ENCODE results near the gene ERC1.
"Not testable (repeated sequence)": the region's sequence is repeated elsewhere in the genome, so short reads cannot be mapped to it uniquely, and the experiment has no call there.

Gene ERC1

DNA sequence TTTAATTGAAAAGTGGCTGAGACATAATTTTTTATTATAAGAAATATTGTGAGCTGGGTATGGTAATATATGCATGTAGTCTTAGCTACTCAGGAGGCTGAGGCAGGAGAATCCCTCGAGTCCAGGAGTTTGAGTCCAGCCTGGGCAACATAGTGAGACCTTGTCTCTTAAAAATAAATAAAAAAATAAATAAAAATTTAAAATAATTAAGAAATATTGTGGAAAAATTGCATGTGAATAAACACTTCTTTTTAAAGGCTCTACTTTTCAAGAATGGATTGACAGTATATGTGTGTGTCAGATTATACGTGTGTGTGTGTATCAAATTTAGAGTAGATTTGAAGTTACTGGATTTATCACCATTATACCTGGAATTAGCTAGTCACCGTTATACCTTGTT lies 43.2 kb downstream of the ERC1 start:
- no peak for DNase-seq

- no peak for DNase-seq
These were observed 43.9 kb downstream of the ERC1 start for GRCh38 chr12:1034751-1035457.

- DNase-seq: no peak
These were observed 50.5 kb downstream of the ERC1 start for GRCh38 chr12:1041478-1041877.

- DNase-seq: no peak
These were observed 53.2 kb downstream of the ERC1 start for GRCh38 chr12:1044199-1044598.

DNA sequence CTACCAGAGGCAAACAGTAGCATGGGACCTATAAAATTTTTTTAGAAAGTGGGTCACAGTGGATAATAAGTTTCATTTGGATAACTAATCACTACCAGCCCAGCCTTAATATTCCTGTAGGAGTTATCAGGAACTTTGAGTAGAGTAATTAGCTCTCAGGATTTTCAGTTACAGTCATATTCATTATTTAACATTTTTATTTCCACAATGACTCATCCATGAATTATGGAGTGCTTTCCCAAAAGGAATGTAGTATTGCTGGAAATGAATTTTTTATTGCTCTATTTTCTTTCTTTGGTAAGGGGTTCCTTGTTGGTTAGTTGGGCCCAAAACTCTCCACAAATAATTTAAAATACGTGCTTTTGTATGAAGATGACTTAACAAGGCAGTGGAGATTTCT lies 53.7 kb downstream of the ERC1 start:
- DNase-seq: no peak

DNA sequence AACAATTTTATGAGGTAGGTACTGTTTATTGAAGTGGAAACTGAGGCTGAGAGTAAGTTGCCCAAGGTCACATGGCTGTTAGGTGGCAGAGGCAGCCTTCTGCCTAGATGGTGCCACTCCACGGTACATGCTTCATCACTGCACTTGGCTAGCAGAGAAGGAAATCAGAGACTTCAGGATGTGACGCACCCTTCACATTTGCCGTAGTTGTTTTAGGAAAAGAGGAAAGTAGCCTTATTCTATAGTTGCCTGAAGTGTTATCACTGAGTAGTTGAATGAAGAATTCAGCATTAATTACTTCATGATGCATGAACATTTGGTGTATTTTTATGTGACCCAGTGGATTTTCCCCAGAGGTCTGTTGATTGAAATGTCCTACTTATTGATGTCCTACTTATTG lies 55.7 kb downstream of the ERC1 start:
- no peak for DNase-seq

DNA sequence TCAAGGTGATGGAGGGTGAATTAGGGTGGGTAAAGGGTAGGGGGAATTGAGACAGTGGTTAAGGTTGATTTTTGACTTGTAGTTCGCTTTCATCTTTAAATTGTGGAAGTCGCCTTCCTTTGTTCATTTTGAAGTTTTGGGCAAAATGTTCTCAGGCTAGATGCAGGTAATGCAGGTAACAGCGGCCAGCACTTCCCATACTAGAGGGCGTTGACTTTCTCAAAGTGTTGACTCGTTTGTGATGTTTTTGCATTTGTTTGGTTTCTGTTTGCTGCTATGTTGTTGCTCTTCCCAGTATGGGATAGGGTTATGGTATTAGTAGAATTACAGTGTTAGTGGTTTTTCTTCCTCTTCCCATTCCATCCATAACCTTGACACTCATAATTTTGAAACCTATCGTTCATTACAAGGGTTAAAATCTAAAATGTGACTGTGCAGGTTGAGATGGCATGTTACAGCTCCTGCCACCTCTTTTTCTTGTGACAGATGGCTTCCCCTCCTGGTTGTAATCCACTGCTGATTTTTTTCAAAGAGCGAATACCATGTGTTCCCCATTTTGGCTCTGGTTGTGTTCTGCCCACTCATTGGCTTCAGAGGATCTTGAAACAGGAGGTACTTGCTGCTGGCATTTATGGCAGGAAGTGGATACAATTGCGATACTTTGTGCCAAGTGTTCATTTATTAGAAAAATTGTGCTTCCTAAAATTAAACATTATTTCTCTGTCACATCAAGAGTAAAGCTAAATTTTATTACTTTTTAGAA lies 57.1 kb downstream of the ERC1 start:
- DNase-seq: no peak

DNA sequence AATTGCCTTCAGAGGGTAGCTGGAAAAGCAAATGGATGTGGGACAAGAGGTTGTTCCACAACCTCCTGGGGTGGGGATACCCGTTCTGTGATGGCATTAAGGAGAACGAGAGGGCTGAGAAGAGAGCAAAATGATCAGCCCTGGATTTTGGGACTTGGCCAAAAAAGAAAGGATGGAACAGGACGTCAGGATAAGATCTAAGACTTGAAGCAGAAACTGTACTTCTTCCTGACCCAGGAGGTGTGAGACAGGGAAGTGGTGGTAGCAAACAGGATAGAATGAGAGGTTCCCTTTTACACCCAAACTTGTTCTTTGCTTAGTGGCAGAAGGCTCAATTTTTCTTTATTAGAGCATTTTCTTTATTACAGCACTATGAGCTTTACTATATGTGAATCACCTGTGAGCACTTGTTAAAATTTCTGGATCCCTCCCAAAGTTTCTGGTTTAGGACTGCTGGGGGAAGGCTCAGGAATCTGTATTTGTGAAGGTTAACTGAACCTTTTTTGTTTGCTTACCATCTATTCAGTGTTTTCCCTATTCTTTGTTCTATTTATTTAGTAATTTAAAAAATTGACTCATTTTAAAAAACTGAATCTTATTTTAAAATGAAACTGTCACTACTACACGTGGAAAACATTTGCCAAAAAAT lies 59.2 kb downstream of the ERC1 start:
- DNase-seq: no peak

- DNase-seq: not testable (repeated sequence)
These were observed 60.6 kb downstream of the ERC1 start for GRCh38 chr12:1051672-1052071.

GRCh38 chr12:1053690-1054089 lies 62.7 kb downstream of the ERC1 start:
- no peak for DNase-seq

- DNase-seq: no peak
These were observed 63.3 kb downstream of the ERC1 start for GRCh38 chr12:1054117-1054870.

DNA sequence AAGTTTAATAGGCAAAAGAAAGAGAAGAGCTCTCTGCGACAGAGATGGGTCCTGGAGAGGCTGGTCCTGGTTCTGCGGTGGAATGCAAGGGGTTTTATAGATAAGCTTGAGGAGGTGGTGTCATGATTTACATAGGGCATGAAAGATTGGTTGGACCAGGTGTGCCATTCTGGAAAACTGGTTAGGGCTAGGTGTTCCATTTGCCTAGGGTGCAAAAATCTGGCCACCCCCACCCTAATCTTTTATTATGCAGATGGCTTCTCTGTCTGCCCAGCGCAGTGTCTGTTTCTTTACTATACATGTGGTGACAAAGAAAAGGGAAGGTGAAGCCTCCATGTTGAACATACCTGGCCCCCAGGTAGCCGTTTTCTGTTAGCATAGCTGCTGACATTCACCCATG lies 65.4 kb downstream of the ERC1 start:
- no peak for DNase-seq

GRCh38 chr12:1058423-1058822 lies 67.4 kb downstream of the ERC1 start:
- no peak for DNase-seq

- no peak for DNase-seq
These were observed 68.1 kb downstream of the ERC1 start for GRCh38 chr12:1059162-1059561.

GRCh38 chr12:1063852-1064251 lies 72.8 kb downstream of the ERC1 start:
- DNase-seq: no peak

DNA sequence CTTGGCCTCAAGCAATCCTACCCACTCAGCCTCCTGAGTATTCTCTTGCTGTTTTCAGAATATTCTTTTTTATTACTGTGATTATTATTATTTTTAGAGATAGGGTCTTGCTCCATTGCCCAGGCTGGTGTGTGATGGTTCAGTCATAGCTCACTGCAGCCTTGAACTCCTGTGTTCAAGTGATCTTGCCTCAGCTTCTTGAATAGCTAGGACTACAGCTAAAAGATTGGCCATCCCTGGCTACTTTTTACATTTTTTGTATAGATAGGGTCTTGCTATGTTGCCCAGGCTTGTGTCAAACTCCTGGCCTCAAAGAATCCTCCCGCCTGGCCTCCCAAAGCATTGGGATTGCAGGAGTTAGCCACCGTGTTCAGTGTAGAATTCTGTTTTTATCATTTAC lies 73.3 kb downstream of the ERC1 start:
- no peak for DNase-seq

DNA sequence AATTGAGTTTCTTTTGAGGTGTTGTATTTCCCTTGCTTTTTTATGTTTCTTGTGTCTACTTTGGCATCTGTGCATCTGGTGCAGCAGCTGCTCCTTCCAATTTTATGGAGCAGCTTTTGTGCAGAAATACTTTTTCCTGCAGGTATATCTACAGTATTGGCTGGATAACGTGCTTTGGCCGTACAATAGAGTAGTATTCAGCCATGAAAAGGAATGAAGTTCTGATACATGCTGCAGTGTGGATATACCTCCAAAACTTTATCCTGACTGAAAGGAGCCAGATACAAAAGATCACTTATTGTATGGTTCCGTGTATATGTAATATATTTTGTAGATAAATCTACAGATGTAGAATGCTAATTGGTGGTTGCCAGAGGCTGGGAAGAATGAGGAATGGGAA lies 74.6 kb downstream of the ERC1 start:
- DNase-seq: no peak

DNA sequence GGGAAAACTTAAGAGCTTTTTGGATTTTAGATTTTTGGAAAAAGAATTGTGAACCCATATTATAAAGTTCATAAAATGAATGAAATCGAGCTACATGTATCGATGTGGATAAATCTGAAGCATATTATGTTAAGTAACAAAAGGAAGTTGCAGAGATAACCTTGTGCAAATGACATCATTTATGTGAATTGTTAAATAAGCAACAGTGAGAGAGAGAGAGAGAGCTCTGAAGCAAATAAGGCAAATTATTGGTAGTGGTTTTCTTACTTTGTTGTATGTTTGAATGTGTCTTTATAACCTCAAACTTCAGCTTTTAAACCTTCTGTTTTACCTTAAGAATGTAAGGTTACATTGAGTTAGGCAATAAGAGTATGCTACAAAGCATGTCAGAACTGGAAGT lies 78.8 kb downstream of the ERC1 start:
- DNase-seq: no peak

- no peak for DNase-seq
These were observed 80.2 kb downstream of the ERC1 start for GRCh38 chr12:1071182-1071581.

DNA sequence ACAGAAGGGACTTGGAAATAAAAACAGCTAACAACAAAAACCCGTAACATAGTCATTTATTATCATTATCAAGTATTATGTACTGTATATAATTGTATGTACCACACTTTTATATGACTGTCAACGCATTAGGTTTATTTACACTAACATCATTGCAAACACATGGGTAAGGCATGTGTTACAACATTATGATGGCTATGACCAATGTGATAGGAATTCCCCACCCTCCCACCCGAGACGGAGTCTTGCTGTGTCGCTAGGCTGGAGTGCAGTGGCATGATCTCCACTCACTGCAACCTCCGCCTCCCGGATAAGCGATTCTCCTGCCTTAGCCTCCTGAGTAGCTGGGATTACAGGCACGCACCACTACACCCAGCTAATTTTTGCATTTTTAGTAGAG lies 82.6 kb downstream of the ERC1 start:
- no peak for DNase-seq

- DNase-seq: no peak
These were observed 86.2 kb downstream of the ERC1 start for GRCh38 chr12:1077036-1077803.

DNA sequence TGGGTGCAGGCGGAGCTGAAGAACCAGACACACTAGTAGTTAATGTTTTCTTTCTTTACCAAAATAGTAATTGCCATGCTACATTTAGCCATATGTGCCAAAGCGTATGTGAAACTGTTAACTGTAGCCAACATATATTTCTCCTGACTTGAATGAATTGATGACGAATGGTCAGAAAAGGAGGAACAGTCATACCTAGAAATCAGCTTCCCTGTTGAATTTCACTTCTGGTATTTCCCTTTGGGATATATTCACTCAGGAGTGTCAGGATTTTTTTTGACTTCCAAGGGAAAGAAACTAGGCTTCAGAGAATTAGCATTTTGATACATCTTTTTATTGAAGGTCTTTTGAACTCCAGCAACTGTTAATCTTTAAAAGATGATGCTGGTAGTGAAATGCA lies 87.0 kb downstream of the ERC1 start:
- DNase-seq: no peak
